Skeletal muscle satellite cell (primary cell): ENCODE measurements around the gene MYT1. TPM values are rescaled to one million over a fixed set of nuclear protein-coding genes. Genes with fewer than 3 reads are reported as not detected.
"Not testable (repeated sequence)": the region's sequence is repeated elsewhere in the genome, so short reads cannot be mapped to it uniquely, and the experiment has no call there.

Experiments used
- H3K27me3 ChIP-seq: 2 replicates; pipeline ENCODE4 v1.7.0; 2013; ENCODE audit warnings: low read length; ENCODE audit not compliant: control insufficient read depth, insufficient read depth
- H3K36me3 ChIP-seq: 2 replicates; pipeline ENCODE4 v1.7.0; 2013; ENCODE audit warnings: mild to moderate bottlenecking, control low read depth, low read length; ENCODE audit not compliant: insufficient read depth
- H3K4me1 ChIP-seq: 2 replicates; pipeline ENCODE4 v1.7.0; 2013; ENCODE audit warnings: low read length; ENCODE audit not compliant: control insufficient read depth, insufficient read depth
- H3K4me2 ChIP-seq: 2 replicates; pipeline ENCODE4 v1.7.0; 2013; ENCODE audit warnings: mild to moderate bottlenecking, low read length
- H3K4me3 ChIP-seq: 2 replicates; pipeline ENCODE4 v1.7.0; 2013; ENCODE audit warnings: low read length
- H3K9ac ChIP-seq: 2 replicates; pipeline ENCODE4 v1.7.0; 2013; ENCODE audit warnings: mild to moderate bottlenecking, low read depth, low read length, moderate library complexity
- H3K9me3 ChIP-seq: replicated peaks from 2 replicates; pipeline ENCODE4 v1.7.0; 2013; ENCODE audit warnings: mild to moderate bottlenecking, control low read depth, low read length
- small RNA-seq: library from RNA; depleted of rRNA; stranded (forward); fragments of <200 nt; gene quantifications from one replicate; pipeline ENCODE3, GENCODE V24; 2012

Gene MYT1

DNA sequence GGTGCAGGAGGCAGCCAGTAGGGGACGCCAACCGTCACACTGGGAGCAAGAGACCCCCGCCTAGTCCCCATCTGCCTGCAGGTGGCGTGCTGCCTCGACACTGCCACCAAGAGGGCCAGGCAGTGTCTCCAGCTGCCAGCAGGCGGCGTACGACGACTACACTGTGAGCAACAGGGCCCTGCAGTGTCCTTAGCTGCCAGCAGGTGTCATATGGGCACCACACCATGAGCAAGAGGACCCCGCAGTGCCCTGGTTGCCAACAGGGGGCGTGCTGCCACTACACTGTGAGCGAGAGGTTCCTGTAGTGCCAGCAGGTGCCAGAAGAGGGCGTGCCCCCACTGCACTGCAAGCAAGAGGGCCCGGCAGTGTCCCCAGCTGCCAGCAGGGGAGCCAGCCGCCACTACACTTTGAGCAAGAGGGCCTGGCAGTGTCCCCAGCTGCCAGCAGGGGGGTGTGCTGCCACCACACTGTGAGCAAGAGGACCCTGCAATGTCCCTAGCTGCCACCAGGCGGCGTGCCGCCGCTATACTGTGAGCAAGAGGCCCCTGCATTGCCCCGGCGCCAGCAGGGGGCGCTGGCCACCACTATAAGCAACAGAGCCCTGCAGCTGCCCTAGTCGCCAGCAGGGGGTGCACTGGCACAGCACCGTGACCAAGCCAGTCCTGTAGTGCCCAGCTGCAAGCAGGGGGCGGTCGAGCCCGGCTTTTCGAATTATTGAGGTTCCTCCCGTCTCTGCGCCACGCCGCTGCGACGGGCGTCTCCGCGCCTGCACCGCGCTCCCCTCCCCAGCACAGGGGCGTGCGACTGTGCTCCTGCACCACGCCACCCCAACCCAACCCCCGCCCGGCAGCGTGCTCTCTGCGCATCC, 121.6 kb downstream of the MYT1 start:
- H3K27me3 ChIP-seq, H3K4me2 ChIP-seq, H3K4me3 ChIP-seq, H3K36me3 ChIP-seq, H3K9ac ChIP-seq, H3K9me3 ChIP-seq, H3K4me1 ChIP-seq: not testable (repeated sequence)

DNA sequence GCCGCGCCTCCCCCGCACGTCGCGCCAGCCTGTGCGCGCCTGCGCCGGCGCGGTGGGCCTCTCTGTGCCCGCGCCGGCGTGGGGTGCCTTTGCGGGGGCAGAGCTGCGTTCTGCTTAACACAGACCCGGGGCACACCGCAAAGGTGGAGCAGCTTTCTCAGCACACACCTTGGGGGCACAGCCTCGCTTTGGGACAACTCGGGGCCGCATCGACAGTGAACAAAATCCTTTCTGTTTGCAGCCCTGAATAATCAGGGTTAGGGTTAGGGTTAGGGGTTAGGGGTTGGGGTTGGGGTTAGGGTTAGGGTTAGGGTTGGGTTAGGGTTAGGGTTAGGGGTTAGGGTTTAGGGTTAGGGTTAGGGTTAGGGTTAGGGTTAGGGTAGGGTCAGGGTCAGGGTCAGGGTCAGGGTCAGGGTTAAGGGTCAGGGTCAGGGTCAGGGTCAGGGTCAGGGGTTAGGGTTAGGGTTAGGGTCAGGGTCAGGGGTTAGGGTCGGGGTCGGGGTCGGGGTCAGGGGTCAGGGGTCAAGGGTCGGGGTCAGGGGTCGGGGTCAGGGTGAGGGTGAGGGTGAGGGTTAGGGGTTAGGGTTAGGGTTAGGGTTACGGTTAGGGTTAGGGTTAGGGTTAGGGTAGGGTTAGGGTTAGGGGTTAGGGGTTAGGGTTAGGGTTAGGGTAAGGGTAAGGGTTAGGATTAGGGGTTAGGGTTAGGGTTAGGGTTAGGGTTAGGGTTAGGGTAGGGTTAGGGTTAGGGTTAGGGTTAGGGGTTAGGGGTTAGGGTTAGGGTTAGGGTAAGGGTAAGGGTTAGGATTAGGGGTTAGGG, 122.4 kb downstream of the MYT1 start:
- H3K27me3 ChIP-seq, H3K4me3 ChIP-seq, H3K9me3 ChIP-seq, H3K36me3 ChIP-seq, H3K9ac ChIP-seq, H3K4me2 ChIP-seq, H3K4me1 ChIP-seq: not testable (repeated sequence)

DNA sequence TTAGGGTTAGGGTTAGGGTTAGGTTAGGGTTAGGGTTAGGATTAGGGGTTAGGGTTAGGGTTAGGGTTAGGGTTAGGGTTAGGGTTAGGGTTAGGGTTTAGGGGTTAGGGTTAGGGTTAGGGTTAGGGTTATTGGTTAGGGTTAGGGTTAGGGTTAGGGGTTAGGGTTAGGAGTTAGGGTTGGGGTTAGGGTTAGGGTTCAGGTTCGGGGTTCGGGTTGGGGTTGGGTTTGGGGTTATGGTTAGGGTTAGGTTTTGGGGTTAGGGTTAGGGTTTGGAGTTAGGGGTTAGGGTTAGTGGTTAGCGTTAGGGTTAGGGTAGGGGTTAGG, 123.0 kb downstream of the MYT1 start:
- H3K4me1 ChIP-seq, H3K36me3 ChIP-seq, H3K27me3 ChIP-seq: not testable (repeated sequence)

More for the DNA sequence above, 123.0 kb downstream of the MYT1 start:
- H3K4me2 ChIP-seq, H3K9ac ChIP-seq, H3K4me3 ChIP-seq, H3K9me3 ChIP-seq: not testable (repeated sequence)

Small RNA genes lying within 50 kb of the gene (small RNA-seq; reads per million reads assigned to genes)
- gene AL137028.2, result not detected
